GM13977 (cell line): Measurements from ENCODE around the gene CEP41.

Experiments
- DNase-seq: peaks from one replicate; pipeline ENCODE4 v3.0.0; 2012; ENCODE audit warnings: low spot score
- CTCF ChIP-seq: IDR thresholded peaks from 2 replicates; pipeline ENCODE4 v1.5.1; 2012; ENCODE audit warnings: mild to moderate bottlenecking, control low read depth; ENCODE audit not compliant: insufficient read depth; ENCODE audit errors: extremely low read depth, missing control alignments
- in situ Hi-C: fragments of 300-500 bp; cut with MboI; formaldehyde crosslinking; loops from one replicate; pipeline ENCODE4 v1.12.0; 2022; ENCODE audit warnings: low sequenced_read_pairs, low pct_unique_long_range_greater_than_20kb, mixed read lengths, inconsistent platforms; ENCODE audit not compliant: unreplicated experiment

The CEP41 gene

GRCh38 chr7:130365511-130366441, 75.0 kb downstream of the CEP41 start:
- no peak for TF ChIP-seq CTCF
- in situ Hi-C loops, result no loop called here
- peak; percentile 42 for DNase-seq

- in situ Hi-C loops, result no loop called here
- no peak for TF ChIP-seq CTCF
- DNase-seq, result no peak
Measured at GRCh38 chr7:130365088-130365487, 75.7 kb downstream of the CEP41 start.

DNA sequence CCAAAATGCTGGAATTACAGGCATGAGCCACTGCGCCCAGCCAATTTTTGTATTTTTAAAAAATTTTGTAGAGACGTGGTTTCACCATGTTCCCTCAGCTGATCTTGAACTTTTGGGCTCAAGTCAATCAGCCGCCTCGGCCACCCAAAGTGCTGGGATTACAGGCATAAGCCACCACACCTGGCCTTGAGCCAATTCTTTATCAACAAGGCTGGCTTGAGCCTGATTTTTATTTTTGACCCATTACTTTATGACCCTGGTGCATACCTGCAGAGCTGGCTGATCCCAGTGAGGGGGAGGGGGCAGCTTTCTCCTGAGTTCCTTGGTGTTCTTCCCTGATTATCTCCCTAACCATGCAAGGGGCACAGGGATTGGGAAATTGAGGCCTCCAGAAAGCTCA, 76.4 kb downstream of the CEP41 start:
- in situ Hi-C loops, result no loop called here
- no peak for TF ChIP-seq CTCF
- DNase-seq, result no peak

DNA sequence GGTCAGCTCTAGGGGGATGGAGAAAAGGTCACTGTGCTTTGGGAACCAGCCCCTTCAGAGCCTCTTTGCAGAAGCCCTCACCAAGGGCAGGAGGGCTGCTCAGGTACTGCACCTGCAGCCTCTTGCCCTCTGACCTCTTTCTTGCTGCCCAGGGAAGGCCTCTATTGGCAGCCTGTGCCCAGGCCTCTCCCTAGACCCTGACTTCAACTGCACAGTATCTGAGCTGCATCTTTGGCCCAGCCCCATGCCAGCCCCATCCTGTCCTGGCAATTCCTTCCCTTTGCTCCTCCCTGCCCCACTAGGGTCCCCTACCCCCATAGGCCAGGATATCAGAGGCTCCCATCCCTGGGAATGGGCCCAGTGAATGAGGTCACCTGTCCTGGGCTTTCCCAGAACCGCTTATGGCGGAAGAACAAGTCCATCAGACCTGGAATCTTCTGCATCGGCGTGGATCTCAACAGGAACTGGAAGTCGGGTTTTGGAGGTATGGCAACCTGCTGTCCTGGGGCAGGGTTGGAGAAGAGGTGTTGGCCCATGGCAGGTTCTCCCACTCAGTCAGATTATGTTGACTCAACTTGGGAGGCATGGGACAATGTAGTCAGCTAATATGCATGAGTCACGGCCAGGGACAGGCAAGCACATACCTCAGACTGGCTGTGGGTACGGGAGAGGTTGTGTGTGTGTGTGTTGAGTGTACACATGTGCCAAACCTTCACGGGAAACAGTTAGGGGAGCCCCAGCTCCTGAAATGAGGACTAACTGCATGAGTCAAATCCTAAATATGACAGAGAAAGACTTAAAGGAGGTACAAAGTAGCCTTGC, 77.6 kb downstream of the CEP41 start:
- no peak for DNase-seq
- TF ChIP-seq CTCF, result no peak
- in situ Hi-C loops, result no loop called here

- no peak for DNase-seq
- TF ChIP-seq CTCF, result no peak
- in situ Hi-C loops, result no loop called here
Measured at GRCh38 chr7:130362251-130362816, 78.5 kb downstream of the CEP41 start.

DNA sequence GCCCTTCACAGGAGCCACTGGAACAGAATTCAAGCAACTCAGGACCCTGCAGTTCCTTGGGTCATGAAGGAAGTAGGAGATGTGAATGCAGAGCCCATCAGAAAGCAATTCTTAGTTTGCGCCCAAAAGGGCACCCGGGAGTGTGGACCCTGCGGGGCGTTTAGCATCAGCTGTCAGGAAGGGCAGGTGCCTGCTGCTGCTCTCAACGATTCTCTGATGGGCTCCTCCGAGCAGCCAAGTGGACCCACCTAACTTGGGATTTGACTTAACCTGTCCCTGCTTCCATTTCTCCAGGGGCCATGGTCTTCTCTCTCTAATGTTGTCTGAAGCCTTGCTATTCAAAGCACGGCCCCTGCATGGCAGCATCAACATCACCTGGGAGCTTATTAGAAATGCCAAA, 79.1 kb downstream of the CEP41 start:
- DNase-seq, result no peak
- in situ Hi-C loops, result no loop called here
- no peak for TF ChIP-seq CTCF
